GM18868 (cell line): ENCODE measurements around the gene SMAP1.

Experiments
- ATAC-seq: cut with Tn5 transposase; IDR thresholded peaks from one replicate; pipeline ENCODE4 v1.9.1; 2021; ENCODE audit warnings: mild to moderate bottlenecking, moderate library complexity; ENCODE audit not compliant: unreplicated experiment

SMAP1 gene

GRCh38 chr6:70839286-70840266 lies 171.9 kb downstream of the SMAP1 start:
- ATAC-seq: peak; percentile 81

- ATAC-seq: no peak
These were observed 173.4 kb downstream of the SMAP1 start for GRCh38 chr6:70841112-70841511.

GRCh38 chr6:70842541-70842940 lies 174.9 kb downstream of the SMAP1 start:
- ATAC-seq: no peak

GRCh38 chr6:70843328-70843918 lies 175.7 kb downstream of the SMAP1 start:
- ATAC-seq: no peak

GRCh38 chr6:70844301-70844700 lies 176.6 kb downstream of the SMAP1 start:
- no peak for ATAC-seq

GRCh38 chr6:70846207-70846835 lies 178.6 kb downstream of the SMAP1 start:
- ATAC-seq: no peak

- ATAC-seq: no peak
These were observed 179.7 kb downstream of the SMAP1 start for GRCh38 chr6:70847106-70848084.

- no peak for ATAC-seq
These were observed 181.8 kb downstream of the SMAP1 start for GRCh38 chr6:70849348-70850069.

- no peak for ATAC-seq
These were observed 185.1 kb downstream of the SMAP1 start for GRCh38 chr6:70852667-70853246.

- ATAC-seq: peak; percentile 100
These were observed 189.8 kb downstream of the SMAP1 start for GRCh38 chr6:70857387-70858077.

- ATAC-seq: no peak
These were observed 192.4 kb downstream of the SMAP1 start for GRCh38 chr6:70860045-70860444.

- no peak for ATAC-seq
These were observed 193.2 kb downstream of the SMAP1 start for GRCh38 chr6:70860920-70861319.

- peak; percentile 56 for ATAC-seq
These were observed 195.7 kb downstream of the SMAP1 start for GRCh38 chr6:70863343-70863742.

- no peak for ATAC-seq
These were observed 196.7 kb downstream of the SMAP1 start for GRCh38 chr6:70864401-70864800.

- no peak for ATAC-seq
These were observed 204.8 kb downstream of the SMAP1 start for GRCh38 chr6:70872469-70872868.

GRCh38 chr6:70874181-70874913 lies 206.7 kb downstream of the SMAP1 start:
- ATAC-seq: no peak

- ATAC-seq: no peak
These were observed 211.8 kb downstream of the SMAP1 start for GRCh38 chr6:70879496-70879895.
